Measurements from ENCODE around the gene DTD2.
"Not testable (repeated sequence)": the region's sequence is repeated elsewhere in the genome, so short reads cannot be mapped to it uniquely, and the experiment has no call there.

Gene DTD2

DNA sequence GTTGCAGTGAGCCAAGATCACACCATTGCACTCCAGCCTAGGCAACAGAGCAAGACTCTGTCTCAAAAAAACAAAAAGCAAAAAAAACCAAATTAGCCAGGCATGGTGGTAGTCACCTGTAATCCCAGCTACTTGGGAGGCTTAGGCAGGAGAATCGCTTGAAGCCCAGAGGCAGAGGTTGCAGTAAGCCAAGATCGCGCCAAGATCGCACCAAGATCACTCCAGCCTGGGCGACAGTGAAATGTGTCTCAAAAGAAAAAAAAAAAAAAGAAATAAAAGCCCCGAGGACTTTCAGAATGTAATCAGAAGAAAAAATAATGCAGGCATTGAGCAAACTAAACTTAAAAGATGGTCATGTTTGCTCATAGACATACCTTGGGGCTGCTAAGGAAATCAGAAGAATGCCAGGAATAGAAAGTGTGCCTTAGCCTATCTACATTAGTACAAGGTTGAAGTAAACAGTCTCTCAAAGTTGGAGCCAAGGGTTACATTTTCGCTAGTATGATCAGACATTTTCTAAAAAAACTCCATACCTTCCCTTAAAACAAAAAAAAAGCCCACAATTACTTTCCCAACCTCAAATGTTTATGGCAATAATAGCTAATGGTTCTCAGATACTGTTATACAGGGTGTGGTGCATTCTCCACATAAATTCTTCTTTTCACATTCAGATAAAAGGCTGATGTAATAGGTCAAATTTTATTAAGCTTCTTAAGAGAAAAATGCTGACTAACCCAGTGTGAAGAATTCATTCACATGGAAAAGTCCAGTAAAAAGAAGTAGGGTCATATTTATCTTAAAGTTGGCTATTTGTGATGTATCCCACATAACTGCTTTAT, 15.8 kb downstream of the DTD2 start:
- TF ChIP-seq, protein P1, sequence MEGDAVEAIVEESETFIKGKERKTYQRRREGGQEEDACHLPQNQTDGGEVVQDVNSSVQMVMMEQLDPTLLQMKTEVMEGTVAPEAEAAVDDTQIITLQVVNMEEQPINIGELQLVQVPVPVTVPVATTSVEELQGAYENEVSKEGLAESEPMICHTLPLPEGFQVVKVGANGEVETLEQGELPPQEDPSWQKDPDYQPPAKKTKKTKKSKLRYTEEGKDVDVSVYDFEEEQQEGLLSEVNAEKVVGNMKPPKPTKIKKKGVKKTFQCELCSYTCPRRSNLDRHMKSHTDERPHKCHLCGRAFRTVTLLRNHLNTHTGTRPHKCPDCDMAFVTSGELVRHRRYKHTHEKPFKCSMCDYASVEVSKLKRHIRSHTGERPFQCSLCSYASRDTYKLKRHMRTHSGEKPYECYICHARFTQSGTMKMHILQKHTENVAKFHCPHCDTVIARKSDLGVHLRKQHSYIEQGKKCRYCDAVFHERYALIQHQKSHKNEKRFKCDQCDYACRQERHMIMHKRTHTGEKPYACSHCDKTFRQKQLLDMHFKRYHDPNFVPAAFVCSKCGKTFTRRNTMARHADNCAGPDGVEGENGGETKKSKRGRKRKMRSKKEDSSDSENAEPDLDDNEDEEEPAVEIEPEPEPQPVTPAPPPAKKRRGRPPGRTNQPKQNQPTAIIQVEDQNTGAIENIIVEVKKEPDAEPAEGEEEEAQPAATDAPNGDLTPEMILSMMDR (IDR thresholded peaks at IDR 0.05; ENCODE audit: extremely low read depth, missing control alignments) = no peak
- no peak for DNase-seq (ENCODE audit: low spot score)

- no peak for DNase-seq (ENCODE audit: low spot score)
- TF ChIP-seq, protein P1 (IDR thresholded peaks at IDR 0.05; ENCODE audit: extremely low read depth, missing control alignments) = no peak
These were observed 17.0 kb downstream of the DTD2 start for GRCh38 chr14:31440280-31440679.

- DNase-seq (ENCODE audit: low spot score) = no peak
- TF ChIP-seq, protein P1 (IDR thresholded peaks at IDR 0.05; ENCODE audit: extremely low read depth, missing control alignments) = no peak
These were observed 17.7 kb downstream of the DTD2 start for GRCh38 chr14:31439561-31439960.

DNA sequence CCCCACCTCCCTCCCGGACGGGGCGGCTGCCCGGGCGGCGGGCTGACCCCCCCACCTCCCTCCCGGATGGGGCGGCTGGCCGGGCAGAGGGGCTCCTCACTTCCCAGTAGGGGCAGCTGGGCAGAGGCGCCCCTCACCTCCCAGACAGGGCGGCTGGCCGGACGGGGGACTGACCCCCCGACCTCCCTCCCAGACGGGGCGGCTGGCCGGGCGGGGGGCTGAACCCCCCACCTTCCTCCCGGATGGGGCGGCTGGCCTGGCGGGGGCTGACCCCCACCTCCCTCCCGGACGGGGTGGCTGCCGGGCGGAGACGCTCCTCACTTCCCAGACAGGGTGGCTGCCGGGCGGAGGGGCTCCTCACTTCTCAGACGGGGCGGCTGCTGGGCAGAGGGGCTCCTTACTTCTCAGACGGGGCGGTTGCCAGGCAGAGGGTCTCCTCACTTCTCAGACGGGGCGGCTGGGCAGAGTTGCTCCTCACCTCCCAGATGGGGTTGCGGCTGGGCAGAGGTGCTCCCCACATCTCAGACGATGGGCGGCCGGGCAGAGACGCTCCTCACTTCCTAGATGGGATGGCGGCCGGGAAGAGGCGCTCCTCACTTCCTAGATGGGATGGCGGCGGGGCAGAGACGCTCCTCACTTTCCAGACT, 20.1 kb downstream of the DTD2 start:
- DNase-seq (ENCODE audit: low spot score) = not testable (repeated sequence)

DNA sequence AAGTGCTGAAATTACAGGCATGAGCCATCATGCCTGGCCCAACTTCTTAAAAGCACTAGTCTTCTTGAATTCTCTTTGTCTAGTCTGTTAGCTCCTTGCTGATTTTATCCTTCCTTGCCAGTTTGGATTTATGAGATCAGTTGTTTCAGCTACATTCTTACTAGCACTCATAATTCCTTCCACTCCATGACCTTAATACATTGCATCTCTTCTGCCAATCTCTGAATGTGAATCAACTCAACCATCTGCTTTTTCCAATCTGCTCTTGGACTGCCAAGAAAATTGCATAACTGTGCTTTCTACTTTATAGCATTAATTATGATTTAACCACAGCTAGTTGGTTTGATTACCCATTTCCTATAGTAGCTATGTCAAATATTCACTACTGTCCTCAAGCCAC, 22.0 kb downstream of the DTD2 start:
- TF ChIP-seq, protein P1 (IDR thresholded peaks at IDR 0.05; ENCODE audit: extremely low read depth, missing control alignments) = no peak
- no peak for DNase-seq (ENCODE audit: low spot score)

DNA sequence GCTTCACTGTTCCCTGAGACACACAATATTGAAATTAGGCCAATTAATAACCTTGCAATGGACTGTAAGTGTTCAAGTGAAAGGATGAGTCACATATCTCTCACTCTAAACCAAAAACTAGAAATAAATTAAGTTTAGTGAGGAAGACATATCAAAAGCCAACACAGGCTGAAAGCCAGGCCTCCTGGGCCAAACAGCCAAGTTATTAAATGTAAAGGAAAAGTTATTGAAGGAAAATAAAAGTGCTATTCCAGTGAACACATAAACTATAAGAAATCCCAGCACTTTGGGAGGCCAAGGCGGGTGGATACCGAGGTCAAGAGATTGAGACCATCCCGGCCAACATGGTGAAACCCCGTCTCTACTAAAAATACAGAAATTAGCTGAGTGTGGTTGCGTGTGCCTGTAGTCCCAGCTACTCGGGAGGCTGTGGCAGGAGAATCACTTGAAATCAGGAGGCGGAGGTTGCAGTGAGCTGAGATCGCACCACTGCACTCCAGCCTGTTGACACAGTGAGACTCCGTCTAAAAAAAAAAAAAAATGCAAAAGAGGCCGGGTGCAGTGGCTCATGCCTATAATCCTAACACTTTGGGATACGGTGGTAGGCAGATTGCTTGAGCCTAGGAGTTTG, 26.6 kb downstream of the DTD2 start:
- no peak for DNase-seq (ENCODE audit: low spot score)
- TF ChIP-seq, protein P1 (IDR thresholded peaks at IDR 0.05; ENCODE audit: extremely low read depth, missing control alignments) = no peak

GRCh38 chr14:31429791-31430190, 27.5 kb downstream of the DTD2 start:
- DNase-seq (ENCODE audit: low spot score) = no peak

More at GRCh38 chr14:31429791-31430190, 27.5 kb downstream of the DTD2 start:
- TF ChIP-seq, protein P1 (IDR thresholded peaks at IDR 0.05; ENCODE audit: extremely low read depth, missing control alignments) = no peak

Measured in GM20000 (cell line).